ENCODE results near the gene FEM1B.

The FEM1B gene

DNA sequence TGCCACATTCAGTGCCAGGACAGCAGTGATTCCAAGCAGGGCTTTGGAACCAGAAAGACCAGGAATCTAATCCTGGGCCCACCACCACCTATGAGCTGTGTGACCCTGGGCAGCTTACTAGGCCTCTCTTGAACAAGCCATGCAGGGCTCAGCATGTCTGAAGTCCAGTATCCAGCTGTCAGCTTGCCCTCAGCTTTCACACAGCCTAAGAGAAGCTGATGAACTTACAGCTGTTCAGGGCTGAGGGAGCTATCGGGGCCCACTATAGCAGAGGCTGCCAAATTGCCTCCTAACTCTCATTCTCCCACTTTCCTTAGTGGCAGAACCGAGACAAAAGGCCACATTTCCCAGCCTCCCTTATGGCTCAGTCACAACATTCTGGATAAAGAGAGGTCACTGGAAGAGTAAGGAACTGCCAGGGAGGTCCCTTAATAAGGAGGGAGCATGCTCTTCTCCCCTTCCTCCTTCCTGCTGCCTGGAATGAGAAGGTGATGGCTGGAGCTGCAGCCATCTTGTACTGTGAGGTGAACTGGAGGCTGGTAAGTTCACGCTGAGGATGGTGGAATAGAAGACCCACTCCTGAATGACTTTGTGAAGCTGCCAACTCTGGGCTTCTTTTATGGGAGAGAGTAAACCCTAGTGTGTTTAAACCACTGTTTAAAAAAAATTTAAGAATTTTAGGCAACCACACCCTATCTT lies 34.5 kb downstream of the FEM1B start:
- no peak for FAIRE-seq
- DNase-seq (ENCODE audit: insufficient read length, low spot score), result no peak
- TF ChIP-seq POLR2A (IDR thresholded peaks at IDR 0.05; ENCODE audit: low read depth, low read length), result no peak

DNA sequence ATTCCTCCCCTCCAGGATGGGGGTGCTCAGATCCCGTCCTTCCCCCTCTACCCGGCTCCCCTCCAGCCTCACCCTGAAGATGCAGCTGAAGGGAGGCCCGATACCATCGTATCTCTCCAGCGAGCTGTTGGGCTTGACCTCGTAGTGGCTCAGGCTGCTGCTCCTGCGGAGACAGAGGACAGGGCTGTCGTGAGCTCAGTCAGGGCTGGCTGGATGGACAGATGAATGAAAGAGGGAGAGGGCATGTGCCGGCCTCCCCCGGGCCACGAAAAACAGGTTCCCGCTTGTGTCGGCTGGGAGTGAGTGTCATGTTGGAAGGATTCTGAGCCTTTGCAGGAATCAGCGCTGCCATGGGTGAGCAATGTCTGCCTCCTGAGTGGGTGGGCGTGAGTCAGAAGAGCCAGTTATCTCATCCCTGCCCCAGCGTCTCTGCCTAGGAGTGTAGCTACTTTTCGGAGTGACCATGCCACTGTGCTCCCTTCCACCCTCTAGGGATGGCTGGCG lies 35.2 kb downstream of the FEM1B start:
- TF ChIP-seq POLR2A (IDR thresholded peaks at IDR 0.05; ENCODE audit: low read depth, low read length), result no peak
- no peak for FAIRE-seq
- DNase-seq (ENCODE audit: insufficient read length, low spot score), result no peak

DNA sequence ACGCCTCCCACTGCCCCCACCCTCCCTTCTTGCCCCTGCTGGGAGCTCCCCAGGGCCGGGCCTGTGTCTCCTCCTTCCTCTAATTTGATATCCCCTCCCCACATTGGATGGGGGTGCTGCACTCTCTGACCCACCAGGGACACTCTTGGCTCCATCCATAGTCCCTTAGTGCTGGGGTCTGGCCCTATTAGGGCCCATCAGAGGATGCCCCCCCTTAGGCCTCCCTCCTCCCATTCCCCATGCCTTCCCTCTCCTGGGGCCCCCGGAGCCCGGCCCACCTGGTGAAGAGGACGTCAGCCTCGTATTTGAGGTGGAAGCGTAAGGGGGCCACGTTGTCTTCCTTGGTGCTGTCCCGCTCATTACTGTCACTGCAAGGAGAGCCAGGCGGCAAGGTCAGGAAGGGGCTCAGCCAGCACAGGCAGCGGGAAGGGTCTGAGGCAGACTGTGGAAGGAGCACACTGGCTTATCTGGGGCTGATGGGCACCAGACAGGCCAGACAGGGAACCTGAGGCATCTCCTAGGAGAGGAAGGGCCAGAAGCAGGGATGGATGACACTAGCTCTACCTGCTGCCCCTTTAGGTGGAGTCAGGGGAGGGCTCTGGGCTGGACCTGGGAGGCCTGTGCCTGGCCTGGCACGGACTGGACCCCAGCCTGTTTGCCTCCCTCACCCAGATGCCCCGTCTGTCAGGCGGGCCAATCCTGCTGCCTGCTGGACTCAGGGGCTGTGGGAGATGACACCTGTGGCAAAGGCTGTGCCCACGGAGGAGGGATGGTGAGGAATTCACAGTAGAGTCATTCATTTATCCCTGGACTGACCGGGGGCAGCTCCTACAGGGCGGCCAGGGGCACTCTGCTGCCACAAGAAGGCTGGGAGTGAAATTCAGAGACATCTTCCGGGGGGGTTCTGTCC lies 36.2 kb downstream of the FEM1B start:
- no peak for FAIRE-seq
- DNase-seq (ENCODE audit: insufficient read length, low spot score), result no peak
- TF ChIP-seq POLR2A (IDR thresholded peaks at IDR 0.05; ENCODE audit: low read depth, low read length), result no peak

DNA sequence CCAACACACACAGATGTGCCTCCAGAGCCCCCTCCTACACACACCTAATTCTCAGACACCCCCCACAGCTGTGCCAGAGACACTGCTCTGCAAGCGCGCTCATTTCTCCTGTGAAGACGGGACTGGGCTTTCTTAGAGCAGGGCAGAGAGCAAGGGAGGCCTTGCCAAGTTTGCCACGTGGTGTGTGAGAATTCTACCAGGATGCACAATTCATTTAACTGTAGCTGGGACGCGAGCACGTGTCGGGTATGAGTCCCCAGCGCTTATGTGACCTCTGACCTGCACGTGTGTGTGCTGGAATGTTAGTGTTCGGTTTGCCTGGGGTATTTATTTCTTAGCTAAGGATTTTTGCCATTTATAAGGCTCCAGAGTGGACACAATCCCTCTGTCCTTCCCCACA lies 37.0 kb downstream of the FEM1B start:
- DNase-seq (ENCODE audit: insufficient read length, low spot score) (no peak), FAIRE-seq (no peak)
- no peak for TF ChIP-seq POLR2A (IDR thresholded peaks at IDR 0.05; ENCODE audit: low read depth, low read length)

DNA sequence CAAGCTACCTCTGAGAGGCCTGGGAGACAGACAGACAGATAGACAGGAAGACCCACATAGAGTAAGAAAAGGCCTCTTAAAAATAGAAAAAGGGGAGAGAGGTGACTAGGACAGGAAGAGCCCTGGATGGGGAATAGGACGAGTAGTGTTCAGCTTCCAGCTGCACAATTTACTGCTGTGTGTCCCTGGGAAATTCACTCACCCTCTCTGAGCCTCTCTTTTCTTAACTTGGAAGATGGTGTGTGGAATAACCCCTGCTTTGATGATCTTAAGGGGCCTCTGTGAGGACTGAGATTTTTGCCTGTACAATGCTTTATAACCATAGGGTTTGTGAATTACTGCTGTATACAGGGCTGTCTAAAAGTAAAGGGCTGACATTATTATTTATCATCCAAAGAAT lies 37.5 kb downstream of the FEM1B start:
- TF ChIP-seq POLR2A (IDR thresholded peaks at IDR 0.05; ENCODE audit: low read depth, low read length), result no peak
- DNase-seq (ENCODE audit: insufficient read length, low spot score) (no peak), FAIRE-seq (no peak)

DNA sequence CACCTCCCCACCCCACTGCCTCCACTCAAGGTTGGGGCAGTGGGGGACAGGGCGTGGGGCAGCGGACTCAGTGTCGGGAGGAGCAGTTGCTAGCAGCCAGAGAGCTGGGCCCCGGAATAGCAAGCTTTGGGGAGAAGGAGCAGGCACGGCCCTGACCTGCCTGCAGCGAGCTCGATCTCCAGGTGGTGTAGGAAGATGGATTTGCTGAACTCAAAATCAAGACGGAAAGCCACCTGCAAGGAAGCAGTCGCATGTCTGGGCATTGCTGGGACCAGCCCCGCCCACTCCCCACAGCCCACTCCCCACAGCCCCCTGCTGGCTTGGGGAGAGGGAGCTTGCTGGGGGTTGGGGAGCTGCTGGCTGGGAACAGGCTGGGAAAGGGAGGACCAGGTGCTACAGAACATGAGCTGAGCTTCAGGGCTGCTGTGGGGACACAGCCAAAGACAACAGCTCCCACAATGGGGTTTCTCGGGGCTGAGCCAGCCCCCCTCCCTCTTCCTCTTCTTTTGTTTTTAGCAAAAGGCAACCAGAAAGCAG lies 38.0 kb downstream of the FEM1B start:
- no peak for TF ChIP-seq POLR2A (IDR thresholded peaks at IDR 0.05; ENCODE audit: low read depth, low read length)
- FAIRE-seq (no peak), DNase-seq (ENCODE audit: insufficient read length, low spot score) (no peak)

DNA sequence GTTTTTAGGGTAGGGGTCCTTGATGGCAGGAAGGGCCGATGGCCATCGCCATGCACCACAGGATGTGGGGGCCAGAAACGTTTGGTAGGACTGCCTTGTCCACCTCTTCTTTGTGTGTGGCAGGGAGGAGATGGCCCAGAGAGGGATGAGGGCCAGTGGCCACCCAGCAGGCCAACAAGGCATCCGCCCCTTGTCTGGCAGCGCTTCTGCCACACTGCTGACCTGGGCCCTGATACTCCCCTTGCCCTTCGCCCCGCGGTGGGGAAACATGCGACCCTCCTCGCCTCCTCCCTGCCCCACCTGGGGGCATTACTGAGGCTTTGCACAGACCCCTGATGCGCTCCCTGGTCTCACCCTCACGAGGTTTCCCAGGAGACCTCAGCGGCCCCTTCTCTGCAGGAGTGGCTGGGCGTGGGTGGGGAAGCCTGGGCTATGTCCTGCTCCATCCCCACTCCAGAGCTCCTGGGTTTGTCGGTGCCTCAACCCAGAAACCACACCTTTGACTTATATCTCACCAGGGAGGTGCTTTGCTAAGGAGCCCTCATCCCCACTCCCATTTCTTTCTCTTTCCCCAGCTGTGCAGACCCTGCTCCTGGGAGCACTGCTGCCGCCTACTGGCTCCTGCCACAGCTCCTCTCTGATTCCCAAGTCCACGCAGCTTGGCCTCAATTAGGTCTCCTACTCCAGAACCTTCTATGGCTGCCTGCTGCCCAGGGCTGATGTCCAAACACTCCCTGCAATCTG lies 38.7 kb downstream of the FEM1B start:
- DNase-seq (ENCODE audit: insufficient read length, low spot score) (no peak), FAIRE-seq (no peak)
- TF ChIP-seq POLR2A (IDR thresholded peaks at IDR 0.05; ENCODE audit: low read depth, low read length), result no peak

DNA sequence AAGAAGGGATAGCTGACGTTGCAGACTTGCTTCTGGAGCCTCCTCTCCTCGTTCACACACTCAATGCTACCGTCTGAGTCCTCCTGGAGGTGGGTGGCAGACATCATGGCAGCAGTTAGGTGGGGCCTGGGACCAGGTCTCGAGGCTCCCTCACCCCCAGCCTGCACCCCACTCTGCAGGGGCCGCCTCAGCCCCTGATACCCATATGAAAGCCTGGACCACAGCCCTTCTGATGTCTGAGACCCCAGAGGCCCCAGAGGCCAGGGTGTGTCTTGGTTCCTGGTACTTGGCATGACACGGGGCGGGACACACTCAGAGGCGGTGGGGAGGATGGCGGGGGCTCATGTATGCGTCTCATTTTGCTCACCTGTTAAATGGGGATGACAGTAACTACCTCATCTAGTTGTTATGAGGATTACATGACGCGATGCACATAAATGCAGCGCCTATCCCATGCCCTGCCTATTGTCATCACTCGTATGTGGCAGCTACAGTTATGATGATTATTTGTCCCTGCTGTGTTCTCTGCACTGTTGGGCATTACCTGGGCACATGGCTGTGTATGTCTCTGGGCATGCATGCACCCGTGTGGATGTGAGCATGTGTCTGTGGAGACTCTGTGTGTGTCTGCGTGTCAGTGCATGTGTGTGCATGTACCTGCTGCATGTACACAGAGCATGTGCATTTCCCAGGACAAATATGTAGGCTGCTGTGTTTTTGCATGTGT lies 39.9 kb downstream of the FEM1B start:
- no peak for DNase-seq (ENCODE audit: insufficient read length, low spot score)
- FAIRE-seq, result no peak
- TF ChIP-seq POLR2A (IDR thresholded peaks at IDR 0.05; ENCODE audit: low read depth, low read length), result no peak

DNA sequence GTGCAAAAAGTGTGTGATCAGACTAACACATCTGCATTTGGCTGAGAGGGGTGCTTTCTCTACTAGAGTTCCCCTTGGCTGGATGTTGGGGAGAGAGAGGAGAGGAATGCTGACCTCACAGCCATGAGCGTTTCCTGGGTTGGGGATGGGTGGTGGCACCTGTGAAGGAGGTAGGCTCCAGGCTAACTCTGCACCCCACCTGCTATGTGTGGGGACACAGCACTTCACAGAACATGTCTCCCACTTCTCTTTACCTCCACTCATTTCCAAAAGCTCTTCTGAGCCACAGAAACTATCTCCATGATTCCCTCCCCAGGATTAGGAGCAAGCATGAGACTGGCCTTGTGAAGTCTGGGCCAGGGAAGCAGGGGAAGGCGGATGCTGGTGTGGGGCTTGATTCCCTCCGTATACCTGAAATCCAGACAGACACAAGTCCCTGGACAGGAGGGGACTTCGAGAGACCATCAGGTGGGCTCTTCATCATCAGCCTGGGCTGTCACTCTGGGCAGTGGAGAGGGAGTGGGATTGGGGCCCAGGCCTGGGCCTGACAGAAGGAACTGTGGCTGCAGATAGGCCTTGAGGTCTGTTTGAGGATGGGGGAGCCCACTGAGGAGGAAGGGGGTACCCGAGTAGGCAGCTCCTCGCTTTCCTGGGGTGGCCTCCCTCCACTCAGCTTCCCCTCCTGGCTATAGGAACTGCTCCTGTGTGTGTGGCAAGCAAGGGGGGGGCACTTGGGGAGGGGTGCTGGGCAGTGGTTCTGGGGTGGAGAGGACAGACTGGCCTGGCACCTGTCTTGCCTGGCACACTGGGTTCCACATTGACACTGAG lies 40.7 kb downstream of the FEM1B start:
- DNase-seq (ENCODE audit: insufficient read length, low spot score) (no peak), FAIRE-seq (no peak)
- TF ChIP-seq POLR2A (IDR thresholded peaks at IDR 0.05; ENCODE audit: low read depth, low read length), result no peak

DNA sequence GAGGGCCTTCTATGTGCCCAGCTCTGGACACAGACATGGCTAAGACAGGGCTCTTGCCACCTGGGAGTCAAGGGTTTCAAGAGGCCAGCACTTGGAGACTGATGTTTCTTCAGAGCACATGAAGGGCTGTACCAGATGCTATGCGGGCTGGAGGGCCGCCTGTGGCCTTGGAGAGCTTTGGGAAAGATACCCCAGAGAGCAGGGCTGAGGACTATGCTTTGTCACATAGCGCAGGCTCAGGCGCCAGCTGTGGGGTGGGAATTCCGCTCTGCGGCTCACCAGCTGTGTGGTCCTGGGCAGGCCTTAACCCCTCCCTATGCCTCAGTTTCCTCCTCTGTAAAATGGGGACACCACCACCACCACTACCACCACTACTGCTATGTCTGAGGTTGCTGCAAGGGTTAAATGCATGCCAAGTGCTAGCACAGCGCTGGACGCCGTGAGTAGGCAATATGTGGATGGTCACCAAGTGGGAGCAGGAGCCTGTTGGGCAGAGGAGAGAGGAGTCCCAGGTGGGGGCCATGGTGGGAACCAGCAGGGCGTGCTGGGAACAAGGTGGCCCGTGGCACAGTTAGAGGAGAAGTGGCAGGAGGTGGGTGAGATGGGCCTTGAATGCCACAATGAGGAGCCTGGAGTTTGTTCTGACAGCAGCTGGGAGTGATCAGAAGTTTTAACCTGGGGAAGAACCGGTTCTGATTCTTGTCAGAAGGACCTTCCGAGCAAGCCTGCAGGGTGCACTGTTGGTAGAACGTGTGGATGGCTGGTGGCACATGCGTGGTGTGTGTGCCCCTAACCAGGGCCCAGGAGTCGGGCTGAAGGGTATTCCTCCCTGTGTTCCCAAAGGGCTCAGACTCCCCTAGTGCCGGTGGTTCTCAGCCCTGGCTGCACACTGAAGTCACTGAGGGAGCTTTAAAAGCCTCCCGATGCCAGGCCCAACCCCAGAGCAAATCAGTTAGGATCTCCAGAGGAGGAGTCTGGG lies 41.7 kb downstream of the FEM1B start:
- TF ChIP-seq POLR2A (IDR thresholded peaks at IDR 0.05; ENCODE audit: low read depth, low read length), result no peak
- FAIRE-seq (no peak), DNase-seq (ENCODE audit: insufficient read length, low spot score) (no peak)

DNA sequence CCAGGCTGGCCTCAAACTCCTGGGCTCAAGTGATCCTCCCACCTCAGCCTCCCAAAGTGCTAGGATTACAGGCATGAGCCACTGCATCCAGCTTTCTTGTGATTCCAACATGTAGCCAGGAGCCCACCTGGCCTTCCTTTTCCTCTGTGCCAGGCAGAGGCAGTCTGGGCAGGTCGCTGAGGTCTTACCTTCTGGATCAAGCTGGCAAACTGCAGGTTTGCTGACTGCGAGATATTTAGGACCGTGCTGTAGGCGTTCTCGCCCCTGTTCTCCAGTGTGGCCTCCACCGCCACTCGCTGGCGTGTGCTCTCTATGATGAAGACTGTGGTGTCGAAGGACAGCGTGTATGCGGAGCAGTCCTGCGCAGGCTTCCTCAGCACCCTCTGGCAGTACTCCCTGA lies 42.5 kb downstream of the FEM1B start:
- no peak for FAIRE-seq
- no peak for DNase-seq (ENCODE audit: insufficient read length, low spot score)
- TF ChIP-seq POLR2A (IDR thresholded peaks at IDR 0.05; ENCODE audit: low read depth, low read length), result no peak
